Kidney (tissue), 14 donors: Measurements from ENCODE around the gene PHYKPL. TPM values are rescaled to one million over a fixed set of nuclear protein-coding genes. Genes with fewer than 3 reads are reported as not detected.

Source experiments
- DNase-seq, 5 donors: peaks; one replicate each; pipeline ENCODE4 v3.0.0-alpha.2; 2013 to 2020
- FAIRE-seq: peaks from 2 replicates; lab custom pipeline; 2012; peaks lifted over from hg19 to GRCh38; lab: Jason Lieb, UNC
- H3K27ac ChIP-seq, 2 donors: one replicate each; pipeline ENCODE4 v1.7.0; 2013; ENCODE audit warnings: low read depth in 2 of 2, low read length in 2 of 2, inconsistent platforms in 1 of 2
- H3K27me3 ChIP-seq: one replicate; pipeline ENCODE4 v1.7.1; 2013; ENCODE audit warnings: low read length, inconsistent platforms; ENCODE audit not compliant: control insufficient read depth, insufficient read depth
- H3K36me3 ChIP-seq, 3 donors: one replicate each; pipeline versions ENCODE4 v1.7.0 to v1.7.1; 2013; ENCODE audit warnings: low read length in 3 of 3, control low read depth in 1 of 3, inconsistent platforms in 1 of 3; ENCODE audit not compliant: insufficient read depth in 3 of 3, control insufficient read depth in 2 of 3
- H3K4me1 ChIP-seq, 3 donors: one replicate each; pipeline versions ENCODE4 v1.7.0 to v1.7.1; 2013; ENCODE audit warnings: low read length in 3 of 3, inconsistent platforms in 1 of 3, low read depth in 1 of 3; ENCODE audit not compliant: control insufficient read depth in 2 of 3, insufficient read depth in 2 of 3
- H3K4me3 ChIP-seq, 3 donors: one replicate each; pipeline versions ENCODE4 v1.7.0 to v1.8.1; 2013; ENCODE audit warnings: low read length in 3 of 3, control low read depth in 1 of 3, inconsistent platforms in 1 of 3
- H3K9ac ChIP-seq, 3 donors: one replicate each; pipeline versions ENCODE4 v1.7.0 to v1.7.1; 2013; ENCODE audit warnings: low read length in 3 of 3, control low read depth in 1 of 3, inconsistent platforms in 1 of 3
- H3K9me3 ChIP-seq, 3 donors: one replicate each; pipeline versions ENCODE4 v1.7.0 to v1.7.1; 2013; ENCODE audit warnings: low read length in 3 of 3, control low read depth in 1 of 3, inconsistent platforms in 1 of 3; ENCODE audit not compliant: control insufficient read depth in 2 of 3, insufficient read depth in 1 of 3
- intact Hi-C: fragments of 100-400 bp; cut with DNase I; formaldehyde crosslinking; loops from one replicate; pipeline ENCODE4 v1.11.1; 2022
- polyA plus RNA-seq: library from polyadenylated mRNA; stranded (reverse); fragments of 350-450 nt; fragmentation: Illumina TruSeq; extraction: RNeasy Lipid Tissue Mini Kit (QIAGEN cat#74804); gene quantifications from one replicate; pipeline ENCODE4 v1.2.3, GENCODE V29; 2014; ENCODE audit warnings: low read depth, low replicate concordance; ENCODE audit not compliant: insufficient read depth
- total RNA-seq: library from RNA; stranded (reverse); fragmentation: NEBNext Ultra II Directional; extraction: Animal tissue kit (Norgen Biotek cat#: 25700); gene quantifications from one replicate; pipeline ENCODE4 v1.2.1, GENCODE V29; 2021
- TF ChIP-seq, protein P1 (sequence below): IDR thresholded peaks from 3 replicates; pipeline ENCODE4 v1.5.1; 2012; ENCODE audit warnings: mild to moderate bottlenecking, moderate library complexity, borderline replicate concordance; ENCODE audit not compliant: insufficient read depth; ENCODE audit errors: extremely low read depth
- donor health status: control.
- donor health status: control.
- donor health status: control.
- donor health status: control.
- donor health status: control.
- donor health status: DM: yes; HTN: yes; CAD: no.
- donor health status: Normal renal cell carcinoma (clear cell type).

PHYKPL gene
- total and polyA plus RNA-seq, 2 donors from 2014 or later: 35.3 to 116 TPM

GRCh38 chr5:178235588-178235974, 3.0 kb upstream of the PHYKPL start:
- Histone ChIP-seq H3K36me3 (peaks cover 0 to 4% (median 0%) of the 10 kb centered on the region in 3 donors), H3K4me1 (peaks cover 0 to 44% (median 16%) of the 10 kb centered on the region in 3 donors), H3K27ac (no peak overlapping the region), H3K4me3 (no peak overlapping the region), H3K9me3 (no peaks in the 10 kb centered on the region), H3K27me3 (no peaks in the 10 kb centered on the region), H3K9ac (no peak overlapping the region)
- TF ChIP-seq, protein P1, sequence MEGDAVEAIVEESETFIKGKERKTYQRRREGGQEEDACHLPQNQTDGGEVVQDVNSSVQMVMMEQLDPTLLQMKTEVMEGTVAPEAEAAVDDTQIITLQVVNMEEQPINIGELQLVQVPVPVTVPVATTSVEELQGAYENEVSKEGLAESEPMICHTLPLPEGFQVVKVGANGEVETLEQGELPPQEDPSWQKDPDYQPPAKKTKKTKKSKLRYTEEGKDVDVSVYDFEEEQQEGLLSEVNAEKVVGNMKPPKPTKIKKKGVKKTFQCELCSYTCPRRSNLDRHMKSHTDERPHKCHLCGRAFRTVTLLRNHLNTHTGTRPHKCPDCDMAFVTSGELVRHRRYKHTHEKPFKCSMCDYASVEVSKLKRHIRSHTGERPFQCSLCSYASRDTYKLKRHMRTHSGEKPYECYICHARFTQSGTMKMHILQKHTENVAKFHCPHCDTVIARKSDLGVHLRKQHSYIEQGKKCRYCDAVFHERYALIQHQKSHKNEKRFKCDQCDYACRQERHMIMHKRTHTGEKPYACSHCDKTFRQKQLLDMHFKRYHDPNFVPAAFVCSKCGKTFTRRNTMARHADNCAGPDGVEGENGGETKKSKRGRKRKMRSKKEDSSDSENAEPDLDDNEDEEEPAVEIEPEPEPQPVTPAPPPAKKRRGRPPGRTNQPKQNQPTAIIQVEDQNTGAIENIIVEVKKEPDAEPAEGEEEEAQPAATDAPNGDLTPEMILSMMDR: no peak
- intact Hi-C loops: no loop called here
- peak in 1 of 5 donors; percentile 31 for DNase-seq
- no peak for FAIRE-seq

DNA sequence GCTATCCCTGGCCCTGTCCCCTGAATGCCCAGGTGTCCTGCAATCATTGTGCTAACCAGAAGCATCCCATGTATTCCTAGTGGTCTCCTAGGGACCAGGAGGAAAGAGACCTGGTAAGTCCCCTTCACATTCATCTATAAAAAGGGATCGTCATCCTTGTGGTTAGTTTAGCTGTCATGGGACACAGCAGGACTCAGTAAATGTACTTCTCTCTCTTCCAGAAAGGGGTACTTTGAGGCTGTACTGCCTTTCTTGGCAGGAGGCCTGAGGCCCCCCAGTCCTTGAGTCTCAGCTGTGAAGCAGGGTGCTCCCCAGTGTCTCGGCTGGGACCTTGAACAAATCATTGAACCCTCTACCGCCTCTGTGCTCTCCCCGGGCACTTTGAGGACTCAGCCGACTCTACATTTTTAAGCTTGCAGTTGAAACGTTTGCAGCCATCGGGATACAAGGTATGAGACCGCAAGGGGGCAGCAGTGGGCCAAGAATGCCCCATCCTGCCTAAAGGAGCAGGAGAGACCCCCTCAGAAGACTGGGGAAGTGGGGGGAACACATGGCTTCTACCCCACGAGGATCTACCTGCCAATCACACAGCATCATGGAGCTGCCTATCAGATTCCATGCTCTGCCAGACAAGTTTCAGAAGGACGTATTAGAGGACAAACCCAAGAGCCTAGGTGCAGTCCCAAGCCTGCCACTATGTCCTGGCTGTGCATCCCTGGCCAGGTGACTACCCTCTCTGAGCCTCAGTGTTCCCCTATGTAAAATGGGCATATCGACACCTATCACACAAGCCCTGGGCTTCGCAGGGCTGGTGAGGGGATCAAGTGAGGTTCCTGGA, 2.4 kb upstream of the PHYKPL start:
- Histone ChIP-seq H3K4me3 (no peak overlapping the region), H3K9ac (no peak overlapping the region), H3K36me3 (peaks cover 0 to 4% (median 0%) of the 10 kb centered on the region in 3 donors), H3K27ac (no peak overlapping the region), H3K27me3 (no peaks in the 10 kb centered on the region), H3K9me3 (no peaks in the 10 kb centered on the region), H3K4me1 (peaks cover 0 to 44% (median 18%) of the 10 kb centered on the region in 3 donors)
- TF ChIP-seq, protein P1: peak; percentile 74
- intact Hi-C loops: no loop called here
- FAIRE-seq: no peak
- peak; percentile 81 to 87 (median 84) for DNase-seq

- intact Hi-C loops: no loop called here
Measured at GRCh38 chr5:178234121-178234749, 1.6 kb upstream of the PHYKPL start.

More at GRCh38 chr5:178234121-178234749, 1.6 kb upstream of the PHYKPL start:
- H3K36me3 ChIP-seq: peaks cover 0 to 10% (median 0%) of the 10 kb centered on the region in 3 donors
- no peak overlapping the region for H3K27ac ChIP-seq
- H3K9ac ChIP-seq: no peak overlapping the region
- H3K9me3 ChIP-seq: no peaks in the 10 kb centered on the region
- no peaks in the 10 kb centered on the region for H3K27me3 ChIP-seq
- no peak overlapping the region for H3K4me3 ChIP-seq
- peaks cover 0 to 47% (median 18%) of the 10 kb centered on the region in 3 donors for H3K4me1 ChIP-seq
- TF ChIP-seq, protein P1: no peak
- peak in 1 of 5 donors; percentile 37 for DNase-seq
- no peak for FAIRE-seq
